Esophagus muscularis mucosa (tissue), 4 donors: ENCODE results near the gene B9D2. TPM values are rescaled to one million over a fixed set of nuclear protein-coding genes. Genes with fewer than 3 reads are reported as not detected.
"Not testable (repeated sequence)": the region's sequence is repeated elsewhere in the genome, so short reads cannot be mapped to it uniquely, and the experiment has no call there.

Experiments used
- DNase-seq: peaks from one replicate; pipeline ENCODE4 v3.0.0-alpha.2; 2017; ENCODE audit errors: extremely low spot score
- H3K27ac ChIP-seq, 4 donors: fragments of 200-600 bp; sonication (generic); replicated peaks in 1 of 4; 1 replicate in 3 of 4; 2 replicates in 1 of 4; pipeline ENCODE4 v1.5.1; 2016 to 2019; ENCODE audit warnings: mild to moderate bottlenecking in 1 of 4
- H3K27me3 ChIP-seq, 4 donors: fragments of 200-600 bp; sonication (generic); one replicate each; pipeline versions ENCODE4 v1.5.1 to v1.6.0; 2016 to 2019
- H3K36me3 ChIP-seq, 4 donors: fragments of 200-600 bp; sonication (generic); one replicate each; pipeline ENCODE4 v1.5.1; 2016 to 2019
- H3K4me1 ChIP-seq, 4 donors: fragments of 200-600 bp; sonication (generic); one replicate each; pipeline ENCODE4 v1.5.1; 2016 to 2019
- H3K4me3 ChIP-seq, 4 donors: fragments of 200-600 bp; sonication (generic); 1 replicate in 2 of 4; 2 replicates in 2 of 4; pipeline ENCODE4 v1.5.1; 2016 to 2019; ENCODE audit warnings: mild to moderate bottlenecking in 4 of 4, moderate library complexity in 1 of 4
- H3K9me3 ChIP-seq, 4 donors: fragments of 200-600 bp; sonication (generic); 1 replicate in 3 of 4; 2 replicates in 1 of 4; pipeline ENCODE4 v1.5.1; 2016 to 2019
- EP300 ChIP-seq: sonication (generic); formaldehyde crosslinking; IDR thresholded peaks from one replicate; pipeline ENCODE4 v1.6.1; 2017; ENCODE audit warnings: antibody characterized with exemption
- POLR2A ChIP-seq: fragments of 450-650 bp; IDR thresholded peaks from one replicate; pipeline ENCODE4 v1.6.1; 2017; ENCODE audit warnings: antibody characterized with exemption, moderate library complexity, mild to moderate bottlenecking, low read depth
- POLR2AphosphoS5 ChIP-seq, 2 donors: sonication (generic); formaldehyde crosslinking; IDR thresholded peaks; one replicate each; pipeline ENCODE4 v1.6.1; 2017; ENCODE audit warnings: antibody characterized with exemption in 2 of 2
- WGBS: methylation state at CpG from one replicate; pipeline ENCODE4 v1.1.5; 2018; 5-methylcytosine and 5-hydroxymethylcytosine counted together
- intact Hi-C: fragments of 100-400 bp; cut with DNase I; formaldehyde crosslinking; loops from one replicate; pipeline ENCODE4 v1.15.1; 2023
- total RNA-seq, 4 donors: library from RNA; depleted of rRNA; stranded (reverse); fragments of >200 nt; gene quantifications; one replicate each; pipeline versions ENCODE4 v1.1.0 to v1.2.1, GENCODE V29; 2016
- TF ChIP-seq, protein P1 (sequence below), 3 experiments: fragments of 200-600 bp in 2 of 3; fragments of 450-650 bp in 1 of 3; sonication (generic) in 2 of 3; IDR thresholded peaks; one replicate each; pipeline ENCODE4 v1.5.1; 2017 to 2019; ENCODE audit warnings: antibody characterized with exemption in 3 of 3, mild to moderate bottlenecking in 2 of 3, moderate library complexity in 1 of 3

The B9D2 gene
- total RNA-seq, 4 donors from 2014 or later: 4.9 to 9.3 (median 6.9) TPM

DNA sequence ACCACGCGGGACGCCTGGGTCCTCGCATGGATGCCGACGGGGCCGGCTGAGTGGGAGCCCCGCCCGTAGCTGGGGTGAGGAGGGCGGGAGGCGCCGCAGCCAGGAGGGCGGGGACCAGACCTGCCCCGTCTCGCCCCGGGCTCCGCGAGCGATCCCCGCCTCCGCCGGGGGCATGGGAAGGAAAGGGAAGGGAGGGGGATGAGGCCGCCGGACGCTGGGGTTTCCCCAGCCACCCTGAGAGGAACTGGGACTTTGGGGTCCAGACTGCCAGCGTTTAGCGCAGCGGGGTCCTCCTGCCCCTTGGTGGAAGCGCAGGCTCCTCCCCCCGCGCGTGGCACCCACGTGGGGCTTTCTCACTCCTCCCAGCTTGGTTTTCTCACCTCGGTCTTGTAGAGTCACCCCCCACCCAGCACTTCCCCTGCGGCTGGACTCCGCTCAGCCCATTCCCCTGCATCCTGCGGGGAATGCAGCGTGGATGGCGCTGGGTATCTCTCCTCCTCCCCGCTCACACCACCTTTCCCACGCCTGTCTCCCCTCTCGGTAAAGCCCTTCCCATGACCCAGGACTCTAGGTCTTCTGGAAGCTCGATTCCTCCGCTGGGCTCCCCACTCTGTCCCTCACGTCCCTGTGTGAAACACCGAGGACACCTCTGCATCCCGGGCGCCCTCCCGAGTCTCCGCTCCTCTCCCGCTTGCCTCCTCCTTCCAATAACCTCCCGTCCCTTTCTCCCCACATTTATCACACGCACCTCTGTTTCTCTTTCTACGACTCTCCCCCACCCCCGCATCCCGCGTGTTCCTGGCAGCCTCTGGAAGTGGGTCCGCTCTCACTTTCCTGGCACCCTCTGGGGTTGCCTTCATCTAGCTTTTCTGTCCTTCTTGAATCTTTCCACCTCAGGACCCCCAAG, 12.4 kb downstream of the B9D2 start:
- peak overlapping the region; percentile 87 to 95 (median 93) for H3K27ac ChIP-seq
- peak overlapping the region; percentile 80 to 90 (median 88) for H3K4me3 ChIP-seq
- WGBS: under 1% methylated on average over 54 of the region's 58 CpGs
- no peak for DNase-seq
- H3K4me1 ChIP-seq: peaks cover 23 to 61% (median 58%) of the 10 kb centered on the region in 4 donors
- TF ChIP-seq POLR2AphosphoS5 (IDR thresholded peaks at IDR 0.05) (peak; percentile 47 to 56), EP300 (no peak)
- TF ChIP-seq, protein P1, sequence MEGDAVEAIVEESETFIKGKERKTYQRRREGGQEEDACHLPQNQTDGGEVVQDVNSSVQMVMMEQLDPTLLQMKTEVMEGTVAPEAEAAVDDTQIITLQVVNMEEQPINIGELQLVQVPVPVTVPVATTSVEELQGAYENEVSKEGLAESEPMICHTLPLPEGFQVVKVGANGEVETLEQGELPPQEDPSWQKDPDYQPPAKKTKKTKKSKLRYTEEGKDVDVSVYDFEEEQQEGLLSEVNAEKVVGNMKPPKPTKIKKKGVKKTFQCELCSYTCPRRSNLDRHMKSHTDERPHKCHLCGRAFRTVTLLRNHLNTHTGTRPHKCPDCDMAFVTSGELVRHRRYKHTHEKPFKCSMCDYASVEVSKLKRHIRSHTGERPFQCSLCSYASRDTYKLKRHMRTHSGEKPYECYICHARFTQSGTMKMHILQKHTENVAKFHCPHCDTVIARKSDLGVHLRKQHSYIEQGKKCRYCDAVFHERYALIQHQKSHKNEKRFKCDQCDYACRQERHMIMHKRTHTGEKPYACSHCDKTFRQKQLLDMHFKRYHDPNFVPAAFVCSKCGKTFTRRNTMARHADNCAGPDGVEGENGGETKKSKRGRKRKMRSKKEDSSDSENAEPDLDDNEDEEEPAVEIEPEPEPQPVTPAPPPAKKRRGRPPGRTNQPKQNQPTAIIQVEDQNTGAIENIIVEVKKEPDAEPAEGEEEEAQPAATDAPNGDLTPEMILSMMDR (IDR thresholded peaks at IDR 0.05): no peak
- peaks cover 0 to 18% (median 14%) of the 10 kb centered on the region in 4 donors for H3K36me3 ChIP-seq
- intact Hi-C loops: loop anchor here (5.0 kb wide), 2 partner anchors 34 to 76 kb away; partner anchors contain the start of gene B3GNT8
- H3K27me3 ChIP-seq: peaks cover 0 to 6% (median 0%) of the 10 kb centered on the region in 4 donors
- H3K9me3 ChIP-seq: no peaks in the 10 kb centered on the region

DNA sequence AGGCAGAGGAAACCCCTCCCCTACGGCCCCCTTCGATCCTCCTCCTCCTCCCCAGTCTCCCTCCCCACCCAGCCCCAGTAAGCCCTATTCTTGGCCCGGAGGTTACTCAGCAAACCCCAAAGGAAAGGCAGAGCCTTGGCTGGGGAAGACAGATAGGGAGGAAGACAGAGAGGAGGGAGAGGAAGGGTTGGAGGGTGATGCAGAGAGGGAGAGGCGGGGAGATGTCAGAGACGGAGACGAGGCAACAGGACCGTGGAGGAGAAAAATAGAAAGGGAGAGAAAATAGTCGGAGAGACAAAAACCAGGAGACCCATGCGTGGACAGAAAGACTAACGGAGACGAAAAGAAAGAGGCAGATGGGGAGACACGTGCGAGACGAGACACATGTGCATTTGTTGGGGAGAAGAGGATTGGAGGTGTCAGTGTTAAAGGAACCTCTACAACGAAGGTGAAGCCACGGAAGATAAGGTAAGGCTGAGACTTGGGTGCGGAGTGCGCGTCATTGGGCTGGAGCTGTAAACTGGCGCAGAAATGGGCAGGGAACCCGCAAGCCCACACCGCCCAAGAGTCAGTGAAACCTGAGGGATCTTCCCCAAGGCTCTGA, 13.1 kb downstream of the B9D2 start:
- H3K36me3 ChIP-seq: peaks cover 0 to 25% (median 20%) of the 10 kb centered on the region in 4 donors
- no peak for DNase-seq
- no peaks in the 10 kb centered on the region for H3K9me3 ChIP-seq
- TF ChIP-seq POLR2AphosphoS5 (IDR thresholded peaks at IDR 0.05) (no peak), EP300 (no peak), POLR2A (no peak)
- TF ChIP-seq, protein P1 (IDR thresholded peaks at IDR 0.05): no peak
- 4% methylated on average over 22 of the region's 22 CpGs for WGBS
- H3K27ac ChIP-seq: peak overlapping the region; percentile 87 to 95 (median 93)
- peak overlapping the region; percentile 80 to 90 (median 88) for H3K4me3 ChIP-seq
- peaks cover 20 to 60% (median 57%) of the 10 kb centered on the region in 4 donors for H3K4me1 ChIP-seq
- H3K27me3 ChIP-seq: peaks cover 0 to 6% (median 0%) of the 10 kb centered on the region in 4 donors
- intact Hi-C loops: loop anchor here (5.0 kb wide), 2 partner anchors 34 to 76 kb away; partner anchors contain the start of gene B3GNT8

DNA sequence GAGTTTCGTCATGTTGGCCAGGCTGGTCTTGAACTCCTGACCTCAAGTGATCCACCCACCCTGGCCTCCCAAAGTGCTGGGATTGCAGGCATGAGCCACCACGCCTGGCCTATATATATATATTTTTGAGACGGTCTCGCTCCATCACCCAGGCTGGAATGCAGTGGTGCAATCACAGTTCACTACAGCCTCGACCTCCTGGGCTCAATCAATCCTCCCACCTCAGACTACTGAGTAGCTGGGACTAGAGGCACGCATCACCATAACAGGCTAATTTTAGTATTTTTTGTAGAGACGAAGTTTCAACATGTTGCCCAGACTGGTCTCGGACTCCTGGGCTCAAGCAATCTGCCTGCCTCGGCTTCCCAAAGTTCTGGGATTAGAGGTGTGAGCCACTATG, 17.0 kb downstream of the B9D2 start:
- intact Hi-C loops, H3K4me3 ChIP-seq, H3K27ac ChIP-seq, H3K27me3 ChIP-seq, H3K9me3 ChIP-seq, DNase-seq: not testable (repeated sequence)
- Histone ChIP-seq H3K4me1 (peaks cover 14 to 32% (median 31%) of the 10 kb centered on the region in 4 donors), H3K36me3 (peaks cover 13 to 65% (median 50%) of the 10 kb centered on the region in 4 donors)
- 94% methylated on average over 9 of the region's 9 CpGs for WGBS

DNA sequence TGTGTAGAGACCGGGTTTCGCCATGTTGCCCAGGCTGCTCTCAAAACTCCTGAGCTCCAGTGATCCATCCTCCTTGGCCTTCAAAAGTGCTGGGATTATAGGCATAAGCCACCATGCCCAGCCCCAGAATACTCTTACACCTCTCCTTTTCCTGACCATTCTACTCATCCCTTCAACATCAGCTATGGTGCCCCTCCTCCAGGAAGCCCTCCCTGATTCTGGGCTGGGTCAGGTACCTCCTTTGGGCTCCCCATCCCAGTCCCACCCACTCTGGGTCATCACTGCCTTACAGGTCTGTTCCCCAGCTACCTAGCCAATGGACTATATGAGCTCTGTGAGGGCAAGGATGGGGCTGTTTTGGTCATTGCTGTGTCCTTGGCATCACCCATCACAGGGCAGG, 19.8 kb downstream of the B9D2 start:
- intact Hi-C loops: no loop called here
- Histone ChIP-seq H3K27me3 (no peaks in the 10 kb centered on the region), H3K4me3 (no peak overlapping the region), H3K27ac (no peak overlapping the region), H3K36me3 (peaks cover 20 to 90% (median 69%) of the 10 kb centered on the region in 4 donors), H3K4me1 (peaks cover 0 to 9% (median 4%) of the 10 kb centered on the region in 4 donors), H3K9me3 (no peaks in the 10 kb centered on the region)
- 86% methylated on average over 2 of the region's 2 CpGs for WGBS
- no peak for DNase-seq
- no peak for TF ChIP-seq EP300
- TF ChIP-seq POLR2AphosphoS5 (IDR thresholded peaks at IDR 0.05): no peak
- TF ChIP-seq POLR2A: no peak
- TF ChIP-seq, protein P1 (IDR thresholded peaks at IDR 0.05): no peak
